SHP77 treated with DMSO at 0.1 percent for 48 hours (cell line): Measurements from ENCODE around the gene SLC39A5.
"Not testable (repeated sequence)": the region's sequence is repeated elsewhere in the genome, so short reads cannot be mapped to it uniquely, and the experiment has no call there.

Experiments used
- DNase-seq: peaks from one replicate; lab custom pipeline; 2025; lab: John Stamatoyannopoulos, UW

SLC39A5 gene

DNA sequence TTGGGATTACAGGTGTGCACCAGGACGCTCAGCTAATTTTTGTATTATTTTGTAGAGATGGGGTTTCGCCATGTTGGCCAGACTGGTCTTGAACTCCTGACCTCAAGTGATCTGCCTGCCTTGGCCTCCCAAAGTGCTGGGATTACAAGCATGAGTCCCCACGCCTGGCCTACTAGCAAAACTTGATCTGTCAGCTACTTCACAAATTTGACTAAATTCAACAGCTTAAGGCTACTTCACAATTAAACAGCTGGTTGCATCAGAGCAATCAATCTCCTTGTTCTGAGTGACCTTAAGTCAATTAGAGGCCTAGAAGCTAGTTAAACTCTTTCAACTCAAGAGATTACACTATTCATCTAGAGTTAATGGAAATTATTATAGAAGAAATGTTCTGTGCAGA is 49.1 kb downstream of the SLC39A5 start:
- no peak for DNase-seq

DNA sequence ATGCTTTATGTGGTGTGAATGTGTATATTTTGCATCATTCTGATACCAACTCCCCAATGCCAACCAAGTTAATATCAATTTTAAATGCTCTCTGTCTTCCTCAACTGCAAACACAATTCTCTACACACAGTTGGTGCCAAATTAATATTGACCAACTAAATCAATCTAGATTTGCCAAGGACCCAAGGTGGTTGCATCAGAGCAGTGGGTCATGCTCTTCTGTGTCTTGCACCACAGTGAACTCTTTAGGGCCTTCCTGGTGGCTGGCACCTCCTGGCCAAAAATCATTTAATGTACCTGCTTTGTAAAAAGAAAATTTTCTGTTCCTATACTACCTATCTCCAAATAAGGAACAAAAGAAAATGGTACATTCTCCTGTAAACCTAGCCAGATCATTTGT is 51.0 kb downstream of the SLC39A5 start:
- DNase-seq: no peak

DNA sequence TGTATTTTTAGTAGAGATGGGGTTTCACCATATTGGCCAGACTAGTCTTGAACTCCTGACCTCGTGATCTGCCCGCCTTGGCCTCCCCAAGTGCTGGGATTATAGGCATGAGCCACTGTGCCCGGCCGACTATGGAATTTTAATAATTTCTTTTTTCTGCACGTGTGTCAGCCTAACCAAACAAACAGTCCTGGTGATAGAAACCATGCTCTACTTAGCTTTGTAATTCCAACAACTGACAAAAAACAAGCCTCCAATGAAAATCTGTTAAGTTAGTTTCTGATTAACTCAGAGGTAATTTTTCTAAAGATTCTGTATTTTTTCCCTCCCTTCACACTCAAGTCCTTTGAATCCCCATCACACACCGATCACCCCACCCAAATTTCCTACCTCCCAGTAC is 52.2 kb downstream of the SLC39A5 start:
- no peak for DNase-seq

DNA sequence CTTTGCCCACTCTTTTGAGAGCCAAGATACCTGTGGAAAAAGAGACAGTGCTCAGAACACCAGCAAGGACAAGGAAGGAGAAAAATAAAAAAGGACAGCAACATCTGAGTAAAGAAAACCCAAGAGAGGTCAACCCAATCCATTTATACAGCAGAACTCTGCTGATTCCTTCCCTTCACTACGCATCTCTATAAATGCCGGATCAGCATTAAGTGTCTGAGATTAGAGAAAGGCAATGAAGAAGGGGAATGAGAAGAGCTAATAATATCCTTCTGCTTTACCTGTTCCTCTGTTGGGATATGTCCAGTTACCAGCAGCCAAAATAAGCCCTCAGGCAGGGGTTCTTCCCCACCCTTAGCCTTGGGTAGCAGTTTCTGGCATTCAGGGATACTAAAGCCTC is 52.7 kb downstream of the SLC39A5 start:
- DNase-seq: no peak

DNA sequence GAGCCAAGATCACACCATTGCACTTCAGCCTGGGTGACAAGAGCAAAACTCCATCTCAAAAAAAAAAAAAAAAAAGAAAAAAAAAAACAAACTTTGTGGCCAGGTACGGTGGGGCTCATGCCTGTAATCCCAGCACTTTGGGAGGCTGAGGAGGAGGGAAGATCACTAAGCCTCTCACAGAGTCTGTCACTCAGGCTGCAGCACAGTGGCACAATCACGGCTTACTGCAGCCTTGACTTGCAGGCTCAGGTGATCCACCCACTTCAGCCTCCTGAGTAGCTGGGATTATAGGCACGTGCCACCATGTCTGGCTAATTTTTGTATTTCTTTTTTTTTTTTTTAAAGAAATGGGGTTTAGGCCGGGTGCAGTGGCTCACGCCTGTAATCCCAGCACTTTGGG is 54.4 kb downstream of the SLC39A5 start:
- not testable (repeated sequence) for DNase-seq

DNA sequence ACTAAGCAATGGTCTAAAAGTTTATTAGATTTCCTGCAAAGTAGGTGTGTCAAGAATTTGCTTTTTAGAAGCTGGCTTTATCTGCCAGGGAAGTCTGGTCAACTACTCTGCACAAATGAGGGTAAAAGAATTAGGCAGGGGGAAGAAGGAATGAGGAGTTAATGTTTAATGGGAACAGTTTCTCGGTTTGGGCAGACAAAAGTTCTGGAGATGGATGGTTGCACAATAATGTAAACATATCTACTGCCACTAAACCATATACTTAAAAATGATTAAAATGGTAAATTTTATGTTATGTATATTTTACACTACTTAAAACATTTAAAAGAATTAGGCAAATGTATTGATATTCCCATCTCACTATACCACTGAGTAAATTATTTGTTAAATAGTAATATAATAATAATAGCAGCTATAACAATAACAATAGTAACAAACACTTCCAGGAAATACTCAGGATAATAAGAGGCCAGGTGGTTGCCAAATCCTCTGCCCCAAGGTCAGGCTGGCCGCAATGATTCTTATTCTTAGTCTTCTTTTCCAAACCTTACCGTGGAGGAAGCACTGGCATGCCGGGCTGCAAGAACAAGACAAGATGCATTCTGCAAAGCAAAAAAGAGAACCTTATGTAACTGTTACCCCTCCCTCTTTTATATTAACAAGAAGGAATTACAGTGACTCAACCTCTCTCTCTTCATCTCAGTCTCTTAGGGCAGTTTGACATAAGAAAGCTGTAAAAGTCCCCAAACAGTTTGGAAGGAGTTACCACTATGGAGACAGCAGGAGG is 56.4 kb downstream of the SLC39A5 start:
- DNase-seq: no peak
